OCI-LY1 (cell line): ENCODE measurements around the gene SH3RF3.

ENCODE experiments used
- CTCF ChIP-seq: fragments of 200-600 bp; sonication (generic), shearing (Covaris generic); IDR thresholded peaks from 2 replicates; pipeline ENCODE4 v1.5.1; 2017; ENCODE audit warnings: mild to moderate bottlenecking, antibody characterized with exemption, low read length, moderate library complexity, mixed read lengths
- EZH2 ChIP-seq: fragments of 200-600 bp; sonication (generic), shearing (Covaris generic); IDR thresholded peaks from 2 replicates; pipeline ENCODE4 v1.8.0; 2017; ENCODE audit warnings: borderline replicate concordance, mixed run types, mild to moderate bottlenecking, antibody characterized with exemption, low read length, moderate library complexity, mixed read lengths

GRCh38 chr2:109285244-109285651, 156.2 kb downstream of the SH3RF3 start:
- TF ChIP-seq CTCF = no peak
- TF ChIP-seq EZH2 = no peak
